ENCODE results near the gene GMNN.

Gene GMNN

GRCh38 chr6:24818346-24818745 lies 43.6 kb downstream of the GMNN start:
- DNase-seq, result no peak

- no peak for DNase-seq
Observed at GRCh38 chr6:24821860-24822444, 47.2 kb downstream of the GMNN start.

- DNase-seq, result no peak
Observed at GRCh38 chr6:24822696-24823095, 48.0 kb downstream of the GMNN start.

GRCh38 chr6:24823185-24823584 lies 48.4 kb downstream of the GMNN start:
- DNase-seq, result no peak

GRCh38 chr6:24824142-24824938 lies 49.6 kb downstream of the GMNN start:
- DNase-seq, result no peak

GRCh38 chr6:24825130-24825630 lies 50.4 kb downstream of the GMNN start:
- no peak for DNase-seq

GRCh38 chr6:24827162-24827561 lies 52.4 kb downstream of the GMNN start:
- DNase-seq, result no peak

- DNase-seq, result no peak
Observed at GRCh38 chr6:24827970-24828369, 53.2 kb downstream of the GMNN start.

GRCh38 chr6:24829657-24830056 lies 54.9 kb downstream of the GMNN start:
- no peak for DNase-seq

GRCh38 chr6:24831771-24832716 lies 57.3 kb downstream of the GMNN start:
- DNase-seq, result no peak

- no peak for DNase-seq
Observed at GRCh38 chr6:24832794-24833193, 58.1 kb downstream of the GMNN start.

- no peak for DNase-seq
Observed at GRCh38 chr6:24833711-24834386, 59.1 kb downstream of the GMNN start.
